ENCODE results near the gene WBP4.
"Not testable (repeated sequence)": the region's sequence is repeated elsewhere in the genome, so short reads cannot be mapped to it uniquely, and the experiment has no call there.

The WBP4 gene

DNA sequence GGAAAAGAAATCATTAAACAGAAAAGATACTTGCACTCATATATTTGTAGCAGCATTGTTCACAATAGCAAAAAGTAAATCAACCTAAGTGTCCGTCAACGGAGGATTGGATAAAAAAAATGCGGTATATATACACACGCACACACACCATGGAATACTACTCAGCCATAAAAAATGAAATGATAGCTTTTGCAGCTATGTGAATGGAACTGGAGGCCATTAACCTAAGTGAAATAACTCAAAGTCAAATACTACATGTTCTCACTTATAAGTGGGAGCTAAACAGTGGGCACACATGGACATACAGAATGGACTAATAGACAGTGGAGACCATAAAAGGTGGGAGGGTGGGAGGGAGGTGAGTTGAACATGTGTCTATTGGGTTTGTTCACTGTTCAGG is 18.4 kb downstream of the WBP4 start:
- no peak for DNase-seq (ENCODE audit: low read depth)

DNA sequence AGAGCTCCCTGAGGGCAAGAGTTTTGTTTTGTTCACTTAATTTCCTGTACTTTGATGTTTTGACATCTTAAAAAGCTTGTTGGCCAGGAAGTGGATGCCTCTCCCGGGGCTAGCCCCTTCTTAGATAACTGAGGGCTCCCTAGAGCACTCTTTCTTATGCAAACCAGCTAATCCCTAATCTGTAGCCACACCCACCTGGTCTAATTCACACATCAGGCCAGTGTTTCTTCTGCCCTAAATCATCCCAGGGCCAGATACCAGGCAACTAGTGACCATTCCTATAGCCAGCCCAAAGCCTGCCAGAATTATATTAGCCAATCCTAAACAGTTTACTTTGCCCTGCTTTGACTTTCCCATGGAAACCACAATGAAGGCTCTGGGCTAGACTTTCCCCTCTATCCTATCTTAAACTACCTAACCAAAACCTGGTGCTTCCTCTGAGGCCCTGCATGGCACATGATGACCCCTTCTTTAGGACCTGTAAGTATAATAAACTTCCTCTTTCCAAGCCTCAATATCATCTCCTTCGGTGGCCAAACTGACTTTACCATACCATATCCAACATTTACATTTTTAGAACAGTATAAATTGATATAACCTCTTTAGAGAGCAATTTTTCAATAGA is 24.8 kb downstream of the WBP4 start:
- no peak for DNase-seq (ENCODE audit: low read depth)

DNA sequence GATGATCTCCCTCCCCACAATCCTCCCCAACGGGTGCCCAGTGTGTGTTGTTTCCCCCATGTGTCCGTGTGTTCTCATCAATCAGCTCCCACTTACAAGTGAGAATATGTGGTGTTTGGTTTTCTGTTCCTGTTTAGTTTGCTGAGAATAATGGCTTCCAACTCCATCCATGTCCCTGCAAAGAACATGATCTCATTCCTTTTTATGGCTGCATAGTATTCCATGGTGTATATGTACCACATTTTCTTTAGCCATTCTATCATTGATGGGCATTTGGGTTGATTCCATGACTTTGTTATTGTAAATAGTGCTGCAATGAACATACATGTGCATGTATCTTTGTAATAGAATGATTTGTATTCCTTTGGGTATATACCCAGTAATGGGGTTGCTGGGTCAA is 34.4 kb downstream of the WBP4 start:
- not testable (repeated sequence) for DNase-seq (ENCODE audit: low read depth)

DNA sequence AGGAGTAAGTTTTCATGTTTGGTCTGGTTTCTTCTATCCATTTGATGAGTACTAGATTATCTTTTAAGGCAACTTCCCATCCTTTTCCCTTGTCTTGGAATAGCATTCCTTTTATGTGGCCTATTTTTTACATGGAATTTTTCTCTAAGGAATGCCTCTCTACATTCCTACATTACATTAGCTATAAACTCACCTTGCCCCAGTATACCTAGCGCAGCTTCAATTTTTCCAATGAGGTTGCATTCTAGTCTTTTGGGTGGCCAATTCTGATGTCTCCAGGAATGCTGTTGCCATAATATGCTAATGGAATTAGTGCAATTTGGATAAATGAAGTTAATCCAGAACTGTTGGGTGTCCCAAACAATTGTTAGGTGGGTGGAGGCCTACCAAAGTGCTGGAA is 37.5 kb downstream of the WBP4 start:
- DNase-seq (ENCODE audit: low read depth): no peak

DNA sequence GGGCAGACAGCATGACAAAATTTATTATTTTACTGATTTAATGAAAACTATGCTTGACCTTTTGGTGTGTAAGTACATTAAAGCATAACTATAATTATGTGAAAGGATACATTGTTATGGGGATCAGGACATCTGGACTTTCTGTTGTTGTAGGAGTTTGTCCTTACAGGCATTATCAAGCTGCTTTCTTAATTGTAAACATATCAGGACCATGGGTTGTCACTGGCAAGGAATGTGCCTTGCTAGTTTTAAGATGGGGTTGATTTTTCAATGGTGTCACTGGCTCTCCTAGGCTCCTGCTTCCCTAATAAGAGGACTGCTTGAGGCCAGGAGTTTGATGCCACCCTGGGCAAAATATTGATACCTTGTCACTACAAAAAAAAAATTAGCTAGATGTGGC is 38.7 kb downstream of the WBP4 start:
- DNase-seq (ENCODE audit: low read depth): no peak

DNA sequence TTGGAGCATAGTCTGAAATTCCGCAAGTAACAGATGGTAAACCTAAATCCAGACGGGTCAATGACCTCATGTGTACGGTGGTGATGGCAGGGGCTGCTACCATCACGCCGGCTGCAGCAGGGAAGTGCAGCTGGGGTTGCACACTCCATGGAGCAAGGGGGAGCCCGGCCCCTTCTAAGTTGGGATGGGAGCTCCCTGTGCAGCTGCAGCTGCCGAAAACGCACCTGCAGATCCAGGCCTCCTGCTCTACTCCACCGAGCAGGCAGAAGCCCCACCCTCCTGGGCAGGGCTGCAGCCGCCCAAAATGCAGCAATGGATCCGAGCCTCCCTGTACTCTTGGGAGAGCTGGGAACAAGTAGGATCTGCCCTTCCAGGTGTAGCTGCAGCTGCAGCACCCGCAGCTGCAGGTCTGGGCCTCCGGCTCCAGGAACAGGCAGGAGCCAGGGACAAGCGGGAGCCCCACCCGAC is 45.8 kb downstream of the WBP4 start:
- no peak for DNase-seq (ENCODE audit: low read depth)

DNA sequence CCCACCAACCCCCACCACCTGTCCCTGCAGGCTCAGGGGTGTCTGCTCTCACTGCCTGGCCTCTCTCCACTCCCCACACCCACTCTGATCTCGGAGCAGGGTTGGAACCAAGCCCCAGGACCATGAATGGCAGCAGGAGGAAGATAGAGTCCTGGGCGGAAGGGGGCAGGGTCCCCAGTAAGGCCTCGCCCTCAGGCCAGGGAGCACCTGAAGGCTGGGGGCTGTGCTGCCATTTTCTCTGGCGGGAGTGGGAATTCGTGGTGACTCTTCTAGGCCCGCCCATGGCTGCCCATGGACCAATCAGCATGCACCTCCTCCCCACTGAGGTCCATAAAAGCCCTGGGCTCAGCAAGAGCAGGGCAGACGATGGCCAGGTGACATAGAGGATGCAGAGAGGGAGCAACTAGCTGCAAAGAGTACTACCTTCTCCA is 46.3 kb downstream of the WBP4 start:
- DNase-seq (ENCODE audit: low read depth): no peak

DNA sequence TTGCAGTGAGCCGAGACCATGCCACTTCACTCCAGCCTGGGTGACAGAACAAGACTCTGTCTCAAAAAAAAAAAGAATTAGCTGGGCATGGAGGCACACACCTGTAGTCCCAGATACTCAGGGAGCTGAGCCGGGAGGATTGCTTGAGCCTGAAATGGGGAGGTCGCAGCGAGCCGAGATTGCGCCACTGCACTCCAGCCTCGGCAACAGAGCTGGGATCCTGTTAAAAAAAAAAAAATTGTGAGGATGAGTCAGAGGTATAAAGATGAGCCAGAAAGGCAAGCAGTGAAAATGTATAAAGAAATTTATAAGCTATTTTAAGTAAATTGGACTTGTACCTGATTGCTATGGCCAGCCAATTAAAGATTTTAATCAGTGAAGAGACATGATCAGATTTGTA is 50.1 kb downstream of the WBP4 start:
- no peak for DNase-seq (ENCODE audit: low read depth)

DNA sequence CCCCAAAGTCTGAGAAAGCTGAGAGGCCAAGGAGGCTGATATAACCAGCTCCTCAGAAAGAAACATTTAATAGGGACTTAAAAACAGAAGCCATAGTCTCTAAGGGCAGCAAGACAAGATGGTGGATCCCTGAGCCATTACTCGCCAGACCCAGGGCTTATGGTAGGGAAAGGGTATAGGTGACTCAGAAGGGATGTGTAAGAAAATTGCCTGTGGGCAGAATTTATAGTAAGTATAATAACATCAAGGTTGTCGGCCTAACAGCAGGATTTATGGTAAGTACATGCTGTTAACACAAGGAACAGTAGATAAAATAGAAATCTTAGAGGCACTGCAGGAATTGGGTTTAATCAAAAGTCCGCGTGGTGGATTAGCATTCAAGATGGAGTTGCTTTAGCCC is 56.6 kb downstream of the WBP4 start:
- DNase-seq (ENCODE audit: low read depth): no peak

DNA sequence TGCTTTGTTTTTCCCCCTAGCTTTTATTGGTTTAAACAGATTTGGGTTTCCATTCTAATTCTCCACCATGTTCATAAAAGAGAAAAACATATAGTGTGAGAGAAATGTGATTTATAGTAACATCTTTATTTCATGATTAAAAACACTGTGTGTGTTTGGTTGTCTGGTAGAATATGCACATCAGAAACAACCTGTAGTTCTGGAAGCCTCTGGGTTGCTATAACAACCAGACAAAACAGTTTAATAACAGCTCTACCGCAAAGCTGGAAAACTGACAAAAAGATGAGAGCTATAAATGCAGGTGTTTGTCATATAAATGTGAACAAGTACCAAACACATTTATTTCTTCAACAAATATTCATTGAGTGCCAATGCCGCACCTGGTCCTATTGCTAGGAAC is 61.5 kb downstream of the WBP4 start:
- DNase-seq (ENCODE audit: low read depth): no peak

DNA sequence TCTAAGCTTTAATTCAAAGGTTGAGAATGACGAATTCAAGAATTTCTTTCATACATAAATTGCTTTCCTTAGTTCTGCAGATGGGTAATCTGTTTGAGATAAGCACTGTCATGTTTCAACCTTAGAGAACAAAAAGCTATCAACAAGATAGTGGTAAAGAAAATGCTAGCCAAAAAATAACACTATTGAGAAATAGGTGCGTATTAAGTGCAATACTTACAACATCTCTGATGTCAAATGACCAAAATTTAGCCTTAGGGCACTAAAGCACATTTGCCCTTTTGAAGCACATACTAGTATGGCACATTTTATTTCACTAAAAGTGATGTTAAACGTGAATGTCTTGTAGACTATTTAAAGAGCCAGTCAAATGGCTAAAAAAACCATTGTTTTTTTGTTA is 66.4 kb downstream of the WBP4 start:
- DNase-seq (ENCODE audit: low read depth): no peak

DNA sequence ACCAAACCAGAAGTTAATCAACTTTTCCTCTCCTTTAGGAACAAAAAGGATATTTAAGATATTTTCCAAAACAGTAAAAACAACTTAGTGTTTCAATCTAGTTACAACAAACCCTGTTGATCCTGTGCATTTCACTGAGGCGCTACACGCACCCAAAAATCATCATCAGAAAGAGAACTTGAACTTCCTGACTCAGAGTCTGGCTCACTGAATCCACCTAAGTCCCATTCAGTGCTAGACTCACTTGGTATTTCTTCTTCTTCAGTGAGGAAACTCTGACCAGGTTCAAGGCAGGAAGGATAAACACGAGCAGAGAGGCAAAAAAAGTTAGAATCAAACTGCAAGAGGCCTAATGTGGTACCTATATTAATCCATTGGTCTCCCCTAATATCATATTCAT is 69.0 kb downstream of the WBP4 start:
- DNase-seq (ENCODE audit: low read depth): no peak

DNA sequence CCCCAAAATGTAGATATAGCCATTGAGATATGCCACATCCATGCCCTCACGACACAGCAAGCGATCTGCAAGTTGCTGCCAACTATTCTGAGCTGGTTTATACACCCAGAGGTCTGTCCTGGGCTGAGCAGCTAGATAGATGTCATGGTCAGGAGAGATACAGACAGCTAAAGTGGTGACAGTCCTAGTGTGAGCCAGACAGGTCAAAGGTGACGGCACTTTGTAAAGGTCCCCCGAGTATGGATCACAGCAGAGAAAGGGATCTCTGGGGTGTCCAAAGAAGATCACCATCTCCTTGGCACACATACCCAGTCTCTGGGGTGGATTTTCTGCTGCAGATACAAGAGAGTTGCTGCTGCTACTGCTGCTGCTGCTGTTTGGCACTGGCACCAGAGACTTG is 69.9 kb downstream of the WBP4 start:
- not testable (repeated sequence) for DNase-seq (ENCODE audit: low read depth)

DNA sequence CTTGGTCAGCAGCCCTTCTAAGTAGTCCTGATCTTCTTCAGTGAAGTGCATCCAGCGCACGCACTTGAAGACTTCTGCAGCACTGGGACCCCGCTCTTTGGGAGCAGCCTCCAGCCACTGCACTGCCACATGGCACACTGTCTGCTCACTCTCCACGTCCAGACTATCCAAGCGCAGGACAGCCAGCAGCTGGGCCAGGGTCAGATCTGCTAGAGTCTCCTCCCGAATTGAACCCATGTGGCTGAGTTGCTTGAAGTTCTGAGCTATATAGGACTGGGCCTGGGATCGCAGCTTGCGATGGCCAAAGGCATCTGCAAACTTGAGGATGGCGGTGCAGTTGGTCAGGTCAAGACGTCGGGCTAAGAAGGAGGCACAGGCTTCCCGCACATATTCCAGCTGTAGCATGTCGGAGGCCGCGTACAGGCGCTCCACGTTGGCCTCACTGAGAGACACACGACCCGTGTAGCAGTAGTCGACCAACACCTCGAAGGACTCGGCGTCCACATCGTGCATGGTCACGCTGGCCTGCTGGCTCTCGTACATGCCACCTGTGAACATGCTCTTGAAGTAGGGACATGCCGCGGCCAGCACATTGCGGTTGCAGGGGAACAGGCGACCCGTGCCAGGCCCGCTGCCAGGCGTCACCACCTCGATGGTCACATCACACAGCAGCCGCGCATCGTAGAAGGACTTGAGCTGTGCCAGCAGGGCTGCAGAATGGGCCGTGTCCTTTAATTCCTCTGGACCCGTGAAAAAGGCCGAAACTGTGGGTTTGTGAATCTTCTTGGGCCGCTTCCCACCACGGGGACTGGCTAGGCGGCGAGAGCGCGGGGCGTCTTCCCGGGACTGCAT is 70.6 kb downstream of the WBP4 start:
- not testable (repeated sequence) for DNase-seq (ENCODE audit: low read depth)

DNA sequence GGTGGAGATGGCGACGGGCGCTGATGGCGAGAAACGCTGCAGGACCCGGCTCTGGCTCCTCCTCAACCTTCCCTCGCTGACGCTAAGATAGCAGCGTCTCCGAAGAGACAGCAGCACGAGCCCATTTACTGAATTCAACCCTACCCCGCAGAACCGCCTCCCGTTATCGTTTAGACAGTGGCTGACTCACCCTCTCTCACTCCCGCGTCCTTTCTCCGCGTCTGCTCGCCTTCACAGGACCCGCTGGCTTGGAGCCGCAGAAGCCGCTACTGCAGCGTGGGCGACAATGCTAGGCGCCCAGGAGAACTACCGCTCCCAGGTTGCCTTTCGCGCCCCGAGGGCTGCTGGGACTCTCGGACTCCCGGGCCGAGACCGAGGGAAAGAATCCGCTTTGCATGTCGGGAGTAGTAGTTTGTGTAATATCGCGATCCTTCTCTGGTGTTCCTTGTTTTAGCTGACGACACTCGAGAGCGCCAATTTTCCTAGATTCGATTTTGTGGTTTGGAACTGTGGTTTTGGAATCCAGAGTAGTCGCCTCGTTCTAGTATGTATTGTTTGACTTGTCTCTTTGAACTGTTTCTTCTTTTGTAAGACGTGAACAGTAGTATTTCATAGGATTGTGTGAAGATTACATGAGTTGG is 71.3 kb downstream of the WBP4 start, which contains the start of gene KBTBD6:
Gene KBTBD6 (minus strand): TSS at position 291 of the 641 bp plus-strand sequence. CDS start 291 bp downstream, outside the sequence.
- peak; percentile 86 for DNase-seq (ENCODE audit: low read depth)

All from activated T-cell treated with anti-CD3 and anti-CD28 coated beads for 1 hour (primary cell).